CD4-positive, alpha-beta T cell treated with Interleukin-4 for 1 hour (primary cell): ENCODE results near the gene TSHZ1.

Experiments used
- DNase-seq, 2 donors: peaks; one replicate each; pipeline ENCODE4 v3.0.0-alpha.2; 2020 to 2022

The TSHZ1 gene

GRCh38 chr18:75208155-75208835 lies 2.3 kb upstream of the TSHZ1 start:
- peak; percentile 30 to 45 for DNase-seq

GRCh38 chr18:75208836-75209128 lies 1.8 kb upstream of the TSHZ1 start:
- no peak for DNase-seq

GRCh38 chr18:75209129-75209950 lies 1.3 kb upstream of the TSHZ1 start, which contains the start of gene PTGR3:
Gene PTGR3 (minus strand): TSS chr18:75209139. CDS start chr18:75209058, 81 bp downstream.
- peak; percentile 75 to 87 for DNase-seq

GRCh38 chr18:75209951-75210258 lies 692 bp upstream of the TSHZ1 start:
- no peak for DNase-seq

- peak in 1 of 2 donors; percentile 35 for DNase-seq
These were observed 515 bp downstream of the TSHZ1 start for GRCh38 chr18:75211002-75211621.

- no peak for DNase-seq
These were observed 992 bp downstream of the TSHZ1 start for GRCh38 chr18:75211626-75211952.

GRCh38 chr18:75211953-75212750 lies 1.6 kb downstream of the TSHZ1 start:
- DNase-seq: peak; percentile 59 to 62

GRCh38 chr18:75212751-75213090 lies 2.1 kb downstream of the TSHZ1 start:
- DNase-seq: no peak

GRCh38 chr18:75213611-75214331 lies 3.2 kb downstream of the TSHZ1 start:
- DNase-seq: no peak

GRCh38 chr18:75214332-75214690 lies 3.7 kb downstream of the TSHZ1 start:
- no peak for DNase-seq

GRCh38 chr18:75214766-75215510 lies 4.3 kb downstream of the TSHZ1 start:
- no peak for DNase-seq

GRCh38 chr18:75215663-75216062 lies 5.1 kb downstream of the TSHZ1 start:
- no peak for DNase-seq

GRCh38 chr18:75216212-75216910 lies 5.8 kb downstream of the TSHZ1 start:
- peak in 1 of 2 donors; percentile 71 for DNase-seq

- no peak for DNase-seq
These were observed 6.5 kb downstream of the TSHZ1 start for GRCh38 chr18:75216911-75217689.

GRCh38 chr18:75218065-75218923 lies 7.7 kb downstream of the TSHZ1 start:
- no peak for DNase-seq

GRCh38 chr18:75219745-75220375 lies 9.3 kb downstream of the TSHZ1 start:
- DNase-seq: no peak

- DNase-seq: no peak
These were observed 10.2 kb downstream of the TSHZ1 start for GRCh38 chr18:75220551-75221355.

GRCh38 chr18:75221397-75221796 lies 10.8 kb downstream of the TSHZ1 start:
- DNase-seq: no peak
